RPMI7951 (cell line): ENCODE data around the gene GTF3C1. TPM values are rescaled to one million over a fixed set of nuclear protein-coding genes. Genes with fewer than 3 reads are reported as not detected.

Experiments used
- DNase-seq: peaks from one replicate; pipeline ENCODE4 v3.0.0-alpha.2; 2012; ENCODE audit warnings: low read depth
- total RNA-seq: library from RNA; depleted of rRNA; stranded (reverse); fragments of >200 nt; shearing (Covaris generic); gene quantifications from 2 replicates; pipeline ENCODE4 v1.2.3, GENCODE V29; 2014

The GTF3C1 gene
- total RNA-seq, 1 experiment from 2014 or later = 35.9 TPM

DNA sequence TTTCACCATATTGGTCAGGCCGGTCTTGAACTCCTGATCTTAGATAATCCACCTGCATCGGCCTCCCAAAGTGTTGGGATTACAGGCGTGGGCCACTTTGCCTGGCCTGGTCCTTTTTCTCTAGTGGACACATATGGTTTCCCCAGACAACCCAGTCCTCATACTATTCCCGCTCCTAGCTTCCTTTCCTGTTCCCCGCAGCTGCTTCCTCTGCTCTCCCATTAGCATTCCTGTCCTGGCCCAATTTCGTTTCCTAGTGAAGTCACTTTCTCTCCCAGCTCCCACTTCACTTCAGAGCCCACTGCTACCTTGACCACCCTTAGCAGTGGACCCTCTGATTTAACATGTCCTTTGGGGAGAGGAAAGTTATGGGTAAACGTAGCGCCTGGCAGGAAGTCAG, 11.5 kb upstream of the GTF3C1 start:
- DNase-seq = no peak

DNA sequence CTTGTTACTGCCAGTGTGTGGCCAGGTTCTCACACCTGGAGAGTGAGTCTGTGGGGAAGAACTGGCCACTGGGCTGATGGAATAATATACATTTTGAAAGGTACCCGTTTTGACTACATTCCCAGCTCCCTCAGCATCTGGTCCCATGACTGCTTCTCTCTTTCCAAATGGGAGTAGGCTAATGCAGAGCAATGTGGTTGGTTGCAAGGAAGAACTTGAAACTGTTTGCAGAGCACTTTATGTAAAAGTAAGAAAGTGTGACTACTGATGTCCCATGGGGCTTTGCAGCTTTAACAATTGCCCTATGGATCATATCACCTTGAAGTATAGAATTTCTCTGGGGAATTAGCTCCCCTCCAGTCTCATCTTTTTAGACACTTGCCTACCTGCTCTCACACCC, 9.2 kb upstream of the GTF3C1 start:
- DNase-seq = no peak

DNA sequence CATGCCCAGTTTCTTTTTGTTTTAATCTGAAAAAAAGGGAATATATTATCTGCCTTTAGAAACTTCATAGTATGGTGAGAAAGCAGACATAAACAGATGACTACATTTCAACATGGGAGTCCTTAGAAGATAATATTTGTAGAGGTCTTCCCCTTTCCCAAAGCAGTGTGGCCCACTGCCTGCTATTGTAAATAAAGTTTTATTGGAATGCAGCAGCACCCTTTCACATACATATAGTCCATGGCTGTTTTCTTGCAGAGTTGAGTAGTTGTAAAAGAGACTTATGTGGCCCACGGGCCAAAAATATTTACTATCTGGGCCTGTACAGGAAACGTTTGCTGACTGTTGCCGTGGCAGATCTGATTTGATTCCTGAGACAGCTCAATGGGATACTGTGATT, 8.7 kb upstream of the GTF3C1 start:
- no peak for DNase-seq

DNA sequence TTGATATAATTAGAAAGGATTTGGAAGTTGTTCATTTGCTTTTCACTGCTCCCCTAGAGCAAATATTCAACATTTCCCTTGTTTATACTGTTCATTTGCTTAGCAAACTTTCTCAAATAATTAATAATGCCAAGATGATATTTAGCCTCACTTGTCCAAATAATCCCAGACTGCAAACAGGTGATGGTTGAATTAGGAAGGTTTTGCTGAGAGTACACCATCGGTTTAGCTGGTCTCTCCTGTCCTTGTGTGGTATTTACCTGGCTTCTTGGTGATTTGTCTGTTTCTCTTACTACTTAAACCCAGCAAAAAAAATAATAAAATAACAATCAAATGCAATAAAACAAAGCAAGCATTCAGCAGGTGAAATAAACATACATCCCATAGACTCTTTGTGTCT, 6.8 kb upstream of the GTF3C1 start:
- no peak for DNase-seq

DNA sequence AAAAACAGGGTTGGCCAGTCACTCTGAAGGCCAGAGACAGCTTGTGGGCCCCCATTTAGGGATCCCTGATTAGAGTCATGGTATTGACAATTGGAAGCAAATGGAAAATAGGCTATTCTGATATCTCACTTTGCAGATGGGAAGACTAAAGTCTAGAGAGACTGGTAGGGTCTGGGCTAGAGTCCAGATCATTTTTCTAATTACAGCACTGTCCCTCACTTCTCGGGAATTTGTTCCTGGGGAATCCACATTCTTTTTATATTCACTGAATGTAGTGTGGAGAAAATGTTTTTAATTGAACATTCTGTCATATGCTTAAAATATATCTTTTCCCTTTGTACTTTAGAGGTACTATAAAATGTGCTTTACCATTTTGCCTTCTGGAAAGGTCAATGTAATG, 1.3 kb upstream of the GTF3C1 start:
- no peak for DNase-seq

DNA sequence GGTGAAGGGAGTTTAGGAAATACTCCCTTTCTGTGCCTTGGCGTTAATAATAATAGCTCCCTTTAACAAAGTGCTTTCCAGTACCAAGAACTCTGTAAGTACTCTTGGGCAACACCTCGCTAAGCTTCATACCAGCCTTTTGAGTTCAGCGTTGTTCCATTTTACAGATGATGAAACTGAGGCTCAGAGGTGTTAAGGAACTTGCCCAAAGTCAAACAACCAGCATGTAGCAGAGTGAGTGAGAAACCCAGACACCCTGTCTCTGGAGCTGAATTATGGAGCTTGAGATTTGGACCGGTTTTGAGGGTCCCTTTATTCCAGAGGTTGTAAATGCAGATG, 838 bp upstream of the GTF3C1 start:
- DNase-seq = no peak

DNA sequence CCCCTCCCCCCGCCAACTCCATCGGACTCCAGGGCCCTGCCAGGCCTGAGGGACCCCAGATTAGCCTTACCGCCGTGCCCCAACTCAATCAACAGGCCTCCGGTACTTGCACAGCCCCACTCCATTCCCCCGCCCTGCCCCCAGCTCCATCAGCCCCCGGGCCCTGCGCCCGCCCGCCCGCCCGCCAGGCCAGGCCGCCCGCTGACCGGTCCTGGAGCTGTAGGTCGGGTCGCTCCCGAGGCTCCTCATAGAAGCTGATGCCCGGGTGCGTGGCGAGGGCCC, 308 bp downstream of the GTF3C1 start:
- DNase-seq = no peak

DNA sequence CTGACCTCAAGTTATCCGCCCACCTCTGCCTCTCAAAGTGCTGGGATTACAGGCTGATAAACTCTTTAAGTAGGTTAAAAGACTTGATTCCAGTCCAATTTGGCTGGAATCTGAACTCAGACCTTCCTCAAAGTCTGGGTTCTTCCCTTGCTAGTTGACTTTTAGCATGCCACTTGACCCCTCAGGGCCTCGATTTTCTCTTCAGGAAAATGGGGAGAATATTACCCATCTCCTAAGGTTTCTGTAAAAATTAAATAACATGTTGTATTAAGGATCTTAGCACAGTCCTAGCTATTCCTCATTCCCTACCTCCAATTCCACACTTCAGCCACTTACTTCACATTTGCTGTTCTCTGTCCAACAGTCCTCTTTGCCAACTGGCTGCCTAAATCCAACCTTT, 1.9 kb downstream of the GTF3C1 start:
- DNase-seq = no peak

DNA sequence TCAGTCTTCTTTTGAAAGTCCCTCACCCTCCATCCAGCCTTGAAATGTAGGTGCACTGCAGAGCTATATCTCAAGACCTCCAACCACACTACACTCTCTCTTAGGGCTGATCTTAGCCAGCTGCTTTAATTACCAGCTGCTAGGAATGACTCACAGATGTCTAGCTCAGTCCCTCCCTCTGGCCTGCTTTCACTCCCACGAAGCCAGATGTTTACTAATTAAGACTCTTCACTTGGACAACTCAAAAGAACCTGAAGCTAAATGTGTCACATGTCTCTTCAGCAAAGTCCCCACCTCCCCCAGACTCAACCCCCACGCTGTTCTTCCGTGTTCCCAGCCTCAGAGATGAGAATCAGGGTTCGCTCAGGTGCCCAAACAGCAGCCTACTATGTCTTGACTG, 2.6 kb downstream of the GTF3C1 start:
- peak; percentile 89 for DNase-seq

DNA sequence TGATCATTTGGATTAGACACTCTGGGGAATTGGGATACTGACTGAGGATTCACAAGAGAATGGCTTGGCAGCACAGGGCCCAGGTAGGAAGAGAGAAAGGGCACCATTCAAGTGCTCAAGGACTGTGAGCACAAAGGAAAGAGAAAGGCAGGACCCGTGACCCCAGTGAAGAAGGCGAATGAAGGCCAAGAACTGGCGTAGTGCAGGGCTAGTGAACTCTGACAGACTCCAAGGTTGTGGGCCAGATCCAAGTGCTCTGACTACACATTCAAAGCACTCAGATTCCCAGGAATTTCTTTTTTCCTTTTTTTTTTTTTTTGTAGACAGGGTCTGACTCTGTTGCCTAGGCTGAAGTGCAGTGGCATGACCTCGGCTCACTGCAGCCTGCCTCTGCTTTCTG, 5.0 kb downstream of the GTF3C1 start:
- DNase-seq = no peak

DNA sequence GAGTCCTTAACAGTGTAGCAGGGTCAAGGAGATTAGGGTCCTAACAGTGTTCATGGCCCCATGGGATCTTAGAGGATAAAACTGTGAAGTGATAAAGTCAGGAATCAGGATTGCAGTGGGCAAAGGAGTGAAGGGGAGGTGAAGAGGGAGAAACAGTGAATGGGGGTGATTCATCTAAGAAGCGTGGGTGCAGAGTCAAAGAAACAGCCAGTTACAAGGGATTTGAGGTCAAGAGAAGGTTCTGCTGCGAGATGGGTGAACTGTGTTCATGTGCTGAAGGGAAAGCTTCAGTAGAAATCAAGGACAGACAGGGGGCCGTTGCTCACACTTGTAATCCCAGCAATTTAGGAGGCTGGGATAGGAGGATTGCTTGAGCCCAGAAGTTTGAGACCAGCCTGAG, 5.9 kb downstream of the GTF3C1 start:
- no peak for DNase-seq

DNA sequence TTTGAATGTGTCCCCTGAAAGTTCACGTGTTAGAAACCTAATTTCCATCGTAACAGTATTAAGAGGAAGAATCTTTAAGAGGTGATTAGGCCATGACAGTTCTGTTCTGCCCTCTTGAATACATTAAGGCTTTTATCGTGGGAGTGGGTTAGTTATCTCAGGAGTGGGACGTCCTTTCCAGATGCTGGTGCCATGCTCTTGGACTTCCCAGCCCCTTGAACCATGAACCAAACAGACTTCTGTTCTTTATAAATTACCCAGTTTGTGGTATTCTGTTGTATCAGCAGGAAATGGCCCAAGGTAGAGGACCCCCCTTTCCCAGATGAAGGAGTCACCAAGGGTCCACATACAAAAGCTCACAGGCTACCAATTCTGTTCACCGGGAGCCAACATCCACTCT, 10.1 kb downstream of the GTF3C1 start:
- no peak for DNase-seq

DNA sequence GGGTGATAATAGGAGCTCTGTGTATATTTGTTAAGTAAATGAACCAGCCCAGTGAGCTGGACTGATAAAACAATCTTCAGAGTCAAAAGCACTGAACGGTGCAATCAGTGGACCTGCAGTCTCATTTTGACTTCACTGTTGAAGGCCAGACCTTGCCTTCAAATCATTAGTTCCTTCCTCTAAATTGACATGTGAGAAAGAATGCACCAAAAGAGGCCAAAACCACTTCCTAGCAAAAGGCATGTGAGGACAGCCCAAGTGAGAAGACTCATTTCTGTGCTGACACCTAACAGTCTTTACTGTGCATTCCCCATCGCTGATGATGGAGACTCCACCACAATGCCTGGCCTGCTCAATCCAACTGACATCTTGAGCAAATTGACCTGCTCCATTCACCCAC, 10.6 kb downstream of the GTF3C1 start:
- DNase-seq = no peak

DNA sequence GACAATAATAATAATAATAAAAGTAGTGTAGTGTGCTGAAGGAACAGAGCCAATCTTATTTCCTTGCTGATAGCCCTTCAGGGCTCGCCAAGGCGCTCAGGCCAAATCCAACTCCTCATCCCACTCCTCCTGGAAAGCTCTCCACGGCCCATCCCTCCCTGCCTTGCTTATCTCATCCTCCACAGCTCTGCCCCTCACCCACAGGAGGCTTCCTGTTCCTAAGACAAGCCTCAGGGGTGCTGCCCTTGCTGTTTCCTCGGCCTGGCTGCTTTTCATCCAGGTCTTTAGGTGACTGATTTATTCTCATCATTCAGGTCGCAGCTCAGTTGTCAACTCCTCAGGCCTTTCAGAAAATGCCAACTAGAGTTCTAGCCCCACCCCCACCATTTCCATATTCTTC, 11.2 kb downstream of the GTF3C1 start:
- DNase-seq = no peak

DNA sequence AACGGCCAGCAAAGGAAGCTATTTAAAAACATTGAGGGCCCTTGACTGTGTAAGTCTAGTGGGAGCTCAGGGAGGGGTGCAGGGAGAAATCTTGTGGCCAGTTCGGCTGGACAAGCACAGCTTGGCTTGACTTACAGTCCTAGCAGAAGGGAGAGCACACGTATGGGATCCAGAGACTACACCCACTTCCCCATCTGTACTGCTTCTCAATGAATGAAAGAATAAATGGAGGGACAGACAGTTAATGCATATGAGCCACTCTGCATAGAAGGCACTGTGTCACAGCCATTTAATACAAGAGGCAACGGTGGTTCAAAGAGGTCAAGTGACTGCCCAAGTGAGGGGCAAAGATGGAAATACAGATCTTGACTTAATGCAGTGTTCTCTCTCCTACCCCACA, 15.5 kb downstream of the GTF3C1 start:
- no peak for DNase-seq

DNA sequence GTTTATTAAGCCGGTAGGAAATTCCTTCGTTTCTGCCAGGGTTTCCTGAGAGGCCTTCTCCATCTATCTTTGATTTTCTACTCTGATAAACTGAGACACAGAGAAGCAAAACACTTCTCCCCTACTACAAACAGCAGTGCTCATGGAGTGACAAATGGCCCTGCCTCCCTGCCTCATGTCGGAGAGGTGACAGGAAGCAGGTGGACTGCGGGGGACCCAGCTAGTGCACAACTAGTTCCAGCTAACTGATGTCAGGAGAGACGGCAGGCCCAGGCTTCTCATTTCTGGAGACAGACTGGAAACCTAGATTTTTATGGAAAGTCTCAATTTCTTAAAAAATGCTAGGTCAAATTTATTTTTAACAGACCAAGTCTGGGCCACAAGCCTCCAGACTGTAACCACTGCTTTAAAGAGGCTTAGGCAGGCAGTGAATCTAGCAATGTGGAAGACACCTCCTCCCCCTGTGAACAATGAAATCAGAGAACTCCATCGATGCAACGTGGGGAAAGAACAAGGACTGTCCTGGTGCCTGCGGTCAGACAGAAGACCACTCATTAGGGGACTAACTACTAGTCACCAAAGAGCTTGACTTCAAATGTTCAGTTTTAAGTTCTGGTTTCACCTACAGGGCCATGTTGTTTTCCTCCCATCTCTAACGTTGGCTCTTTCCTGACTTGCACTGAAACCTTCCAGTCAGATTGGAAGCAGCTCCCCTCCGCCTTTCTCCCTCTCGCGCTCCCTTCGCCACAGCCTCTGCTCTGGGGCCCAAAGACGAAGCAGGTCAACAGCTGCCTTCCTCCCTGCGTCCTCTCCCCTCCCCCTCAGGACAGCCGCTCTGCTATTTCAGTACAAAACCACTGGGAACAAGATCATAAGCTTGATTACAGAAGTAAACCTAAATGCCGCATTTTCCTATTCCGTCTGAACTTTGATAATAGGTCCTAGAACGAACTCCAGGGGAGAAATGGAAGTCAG, 17.6 kb downstream of the GTF3C1 start:
- no peak for DNase-seq

DNA sequence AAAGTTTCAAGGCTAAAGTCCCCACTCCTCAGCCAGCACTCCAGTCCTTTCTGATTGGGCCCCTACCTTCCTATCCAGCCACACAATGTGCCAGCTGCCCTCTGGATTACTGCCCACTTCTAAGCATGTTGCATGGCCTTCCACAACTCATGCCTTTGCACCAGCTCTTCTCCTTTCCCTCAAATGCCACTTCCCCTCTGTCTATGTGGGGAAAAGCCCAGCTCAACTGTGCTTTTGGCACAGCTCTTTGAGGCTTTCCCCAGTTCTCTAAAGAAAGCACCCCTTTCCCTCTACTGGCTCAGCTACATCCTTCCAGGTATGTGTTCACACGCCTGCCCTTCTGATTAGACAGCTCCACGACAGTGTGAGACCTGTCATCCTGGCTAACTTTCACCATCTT, 18.5 kb downstream of the GTF3C1 start:
- DNase-seq = no peak

DNA sequence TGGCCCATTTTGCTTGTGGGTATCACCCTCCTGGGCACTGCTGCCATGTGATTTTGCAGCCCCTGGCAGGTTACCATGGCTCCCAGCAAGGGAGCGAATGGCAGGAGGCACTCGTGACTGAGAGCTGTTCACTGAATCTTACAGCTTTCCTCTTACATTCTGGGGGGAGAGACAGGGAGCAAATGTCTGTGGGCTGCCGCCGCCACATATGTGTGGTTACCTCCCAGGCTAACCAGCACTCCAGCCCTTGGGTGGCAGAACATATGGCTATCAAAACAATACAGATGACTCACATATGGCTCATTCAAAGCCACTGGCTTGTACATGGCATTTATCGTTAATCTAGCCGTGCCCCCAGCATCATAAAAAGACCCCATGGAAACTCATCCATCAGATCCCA, 19.8 kb downstream of the GTF3C1 start:
- DNase-seq = peak; percentile 92

DNA sequence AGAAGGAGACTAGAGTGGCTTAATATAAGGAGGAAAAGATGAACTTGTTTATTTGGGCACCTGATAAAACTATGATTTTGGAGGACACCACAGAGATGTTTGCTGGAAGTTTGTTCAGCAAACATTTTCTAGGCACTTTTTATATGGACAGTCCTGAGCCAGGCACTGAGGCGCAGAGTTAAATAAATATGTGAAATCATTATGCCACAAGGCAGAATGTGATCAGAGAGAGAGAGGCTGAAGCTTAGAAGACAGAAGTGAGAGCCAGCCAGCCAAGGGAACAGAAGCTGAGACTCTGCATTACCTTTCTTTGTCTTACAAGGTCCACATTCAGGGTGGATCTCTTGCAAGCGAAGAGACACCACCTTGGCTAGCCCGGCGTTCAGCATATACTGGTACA, 21.4 kb downstream of the GTF3C1 start:
- DNase-seq = no peak

DNA sequence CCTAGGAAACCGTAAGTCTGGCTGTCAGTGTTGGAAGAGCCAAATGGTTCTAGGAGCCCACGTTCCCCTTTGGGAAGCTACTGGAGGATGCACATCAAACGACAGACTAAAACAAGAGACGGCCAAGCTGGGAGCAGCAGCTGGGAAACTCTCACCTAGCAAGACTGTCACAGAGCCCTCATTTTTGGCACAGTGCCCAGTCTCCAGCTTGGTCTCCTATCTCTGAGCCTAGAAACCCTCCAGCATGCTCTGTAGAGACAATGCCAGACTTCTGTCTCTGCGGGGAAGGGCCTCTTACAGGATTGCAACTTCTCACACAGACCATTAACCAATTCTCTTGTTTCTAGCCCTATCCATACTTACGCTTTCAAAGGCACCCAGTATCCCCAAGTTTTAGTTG, 23.5 kb downstream of the GTF3C1 start:
- DNase-seq = no peak

DNA sequence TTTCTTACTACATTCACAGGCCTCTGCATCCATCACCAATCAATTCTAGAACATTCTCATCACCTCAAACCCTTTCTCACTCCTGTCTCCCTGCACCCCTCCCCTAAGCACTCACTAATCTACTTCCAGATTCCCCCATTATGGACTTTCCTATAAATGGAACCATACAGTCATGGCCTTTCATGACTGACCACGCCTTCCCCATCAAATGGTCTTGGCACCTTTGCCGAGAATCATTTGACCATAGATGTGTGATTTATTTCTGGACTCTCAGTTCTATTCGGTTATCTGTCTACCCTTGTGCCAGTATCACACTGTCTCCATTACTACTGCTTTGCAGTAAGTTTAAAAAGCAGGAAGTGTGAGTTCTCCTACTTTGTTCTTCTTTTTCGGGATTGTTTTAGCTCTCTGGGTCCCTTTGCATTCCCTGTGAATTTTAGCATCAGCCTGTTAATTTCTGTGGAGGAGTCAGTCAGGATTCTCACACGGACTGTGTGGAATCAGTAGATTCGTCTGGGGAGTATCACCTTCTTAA, 27.5 kb downstream of the GTF3C1 start:
- no peak for DNase-seq

DNA sequence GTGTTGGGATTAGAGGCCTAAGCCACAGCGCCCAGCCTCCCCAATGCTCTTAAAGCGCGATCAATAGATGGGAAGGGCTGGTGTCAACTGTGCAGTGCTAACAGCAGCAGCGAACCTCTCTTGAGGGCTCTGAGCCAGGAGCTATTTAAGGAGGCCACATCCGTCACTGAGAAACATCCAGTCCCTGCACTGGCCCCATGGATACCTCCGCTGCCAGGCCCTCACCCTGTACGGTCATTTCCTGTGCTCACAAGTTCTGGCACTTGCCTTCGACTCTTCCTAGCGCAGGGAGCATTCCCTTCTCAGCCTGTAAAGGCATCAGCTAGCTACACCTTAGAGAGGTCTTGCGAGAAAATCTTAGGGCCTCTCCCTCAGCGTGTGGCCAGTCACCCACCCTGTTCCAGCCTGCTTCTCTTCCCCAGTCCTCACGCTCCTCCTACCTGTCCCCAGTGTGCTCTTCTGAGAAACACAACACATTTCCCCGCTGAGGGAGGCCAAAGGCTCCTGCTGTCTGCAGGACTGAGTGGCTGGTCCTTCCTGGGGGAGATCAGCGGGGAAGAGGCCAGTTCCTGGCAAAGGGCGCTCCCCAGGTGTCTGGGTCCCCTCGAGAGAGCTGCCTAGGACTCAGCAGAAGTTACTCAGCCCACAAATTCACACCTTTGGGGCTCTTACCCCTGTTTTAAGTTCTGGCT, 28.6 kb downstream of the GTF3C1 start:
- DNase-seq = no peak

DNA sequence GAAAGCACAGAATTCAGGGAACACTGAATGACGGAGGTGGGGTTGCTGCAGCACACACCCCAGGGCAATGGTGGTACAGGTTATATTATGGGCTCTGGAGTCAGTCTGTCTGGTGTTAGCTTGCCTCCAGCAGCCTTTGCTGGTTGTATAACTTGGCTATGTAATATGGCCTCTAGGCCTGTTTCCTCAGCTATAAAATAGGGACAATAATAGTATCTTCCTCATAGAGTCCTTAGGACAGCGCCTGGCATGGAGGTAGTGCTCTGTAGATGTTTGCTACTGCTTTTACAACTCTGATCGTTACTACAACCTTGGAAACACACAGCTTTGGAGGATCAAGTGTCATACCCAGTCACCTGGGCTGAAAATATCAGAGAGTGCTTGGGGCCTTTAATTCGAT, 31.5 kb downstream of the GTF3C1 start:
- DNase-seq = no peak
